Activated B cell treated with CpG ODN at 0.5 μM for 24 hours (primary cell): Measurements from ENCODE around the gene DNM1L. TPM values are rescaled to one million over a fixed set of nuclear protein-coding genes. Genes with fewer than 3 reads are reported as not detected.

ENCODE experiments used
- ATAC-seq: fragments of 200-7000 bp; cut with Tn5 transposase; one replicate; pipeline ENCODE4 v1.10.0; 2021; ENCODE audit warnings: low read depth, mild to moderate bottlenecking, moderate library complexity
- CTCF ChIA-PET: fragments of 350-600 bp; sonication (Branson Sonifier 250); formaldehyde crosslinking; loops from one replicate; lab custom pipeline; 2021; ENCODE audit warnings: antibody characterized with exemption; lab: Charles Lee
- POLR2A ChIA-PET: fragments of 350-600 bp; sonication (Branson Sonifier 250); formaldehyde crosslinking; loops from one replicate; lab custom pipeline; 2021; ENCODE audit warnings: antibody characterized with exemption; lab: Charles Lee
- DNase-seq: peaks from one replicate; pipeline ENCODE4 v3.0.0; 2022
- H3K27ac Mint-ChIP-seq: one replicate; pipeline ENCODE4 v1.8.0; 2020; ENCODE audit warnings: mixed read lengths
- H3K27me3 Mint-ChIP-seq: one replicate; pipeline ENCODE4 v1.8.0; 2021; ENCODE audit warnings: mixed read lengths
- H3K36me3 Mint-ChIP-seq: one replicate; pipeline ENCODE4 v1.8.0; 2021; ENCODE audit warnings: low read depth, mixed read lengths
- H3K4me1 Mint-ChIP-seq: one replicate; pipeline ENCODE4 v1.8.0; 2021; ENCODE audit warnings: mixed read lengths
- H3K4me3 Mint-ChIP-seq: one replicate; pipeline ENCODE4 v1.8.0; 2020; ENCODE audit warnings: mild to moderate bottlenecking, mixed read lengths
- H3K9me3 Mint-ChIP-seq: one replicate; pipeline ENCODE4 v1.8.0; 2020; ENCODE audit warnings: mixed read lengths
- CTCF ChIP-seq: fragments of 200-600 bp; IDR thresholded peaks from one replicate; pipeline ENCODE4 v1.8.0; 2022; ENCODE audit warnings: antibody characterized with exemption, mild to moderate bottlenecking
- intact Hi-C: fragments of 100-400 bp; cut with micrococcal nuclease; formaldehyde crosslinking; loops from one replicate; pipeline ENCODE4 v1.15.1; 2024
- total RNA-seq: library from RNA; stranded (reverse); gene quantifications from 2 replicates; pipeline ENCODE4 v1.2.3, GENCODE V29; 2022

The DNM1L gene
- total RNA-seq, 1 donor from 2014 or later = 83.1 TPM

GRCh38 chr12:32754111-32754510, 75.0 kb downstream of the DNM1L start:
- H3K36me3 Mint-ChIP-seq = peaks cover 47% of the 10 kb centered on the region
- peak overlapping the region; percentile 95 for H3K4me3 Mint-ChIP-seq
- no peak for TF ChIP-seq CTCF
- peak overlapping the region; percentile 68 for H3K27ac Mint-ChIP-seq
- ChIA-PET CTCF (interaction anchor here (0.9 to 3.4 kb wide), 3 partner anchors 82 to 387 kb away, joined by 4 to 43 read pairs (median 9); no protein-coding TSS in a partner anchor), POLR2A (interaction anchor here (0.7 to 1.9 kb wide), 5 partner anchors 12 to 1101 kb away, joined by 4 to 9 read pairs (median 5); partner anchors contain the start of gene AMN1)
- peaks cover 17% of the 10 kb centered on the region for H3K4me1 Mint-ChIP-seq
- DNase-seq = no peak
- intact Hi-C loops = loop anchor here (2.0 kb wide), 1 partner anchor 1999 kb away; the partner anchor contains the start of gene CAPRIN2
- no peaks in the 10 kb centered on the region for H3K9me3 Mint-ChIP-seq
- ATAC-seq = no peak
- H3K27me3 Mint-ChIP-seq = no peaks in the 10 kb centered on the region

GRCh38 chr12:32755051-32755653, 76.1 kb downstream of the DNM1L start:
- DNase-seq (peak; percentile 64), ATAC-seq (peak; percentile 65)
- H3K4me1 Mint-ChIP-seq = peaks cover 17% of the 10 kb centered on the region
- H3K27me3 Mint-ChIP-seq = no peaks in the 10 kb centered on the region
- H3K4me3 Mint-ChIP-seq = peak overlapping the region; percentile 95
- peaks cover 42% of the 10 kb centered on the region for H3K36me3 Mint-ChIP-seq
- intact Hi-C loops = loop anchor here (1.0 to 5.0 kb wide), 8 partner anchors 76 to 2000 kb away; partner anchors contain the start of genes CAPRIN2, DNM1L and SINHCAF
- ChIA-PET CTCF (interaction anchor here (0.7 to 3.5 kb wide), 15 partner anchors 10 to 1481 kb away, joined by 3 to 51 read pairs (median 4); partner anchors contain the start of gene ALG10), POLR2A (interaction anchor here (0.6 to 2.0 kb wide), 17 partner anchors 9 to 1429 kb away, joined by 3 to 77 read pairs (median 4); partner anchors contain the start of genes ALG10, DNM1L and SINHCAF)
- no peaks in the 10 kb centered on the region for H3K9me3 Mint-ChIP-seq
- H3K27ac Mint-ChIP-seq = peak overlapping the region; percentile 92
- peak; percentile 27 for TF ChIP-seq CTCF

- CTCF ChIA-PET = interaction anchor here (0.7 to 3.5 kb wide), 14 partner anchors 11 to 1482 kb away, joined by 3 to 51 read pairs (median 4); partner anchors contain the start of gene ALG10
- H3K4me3 Mint-ChIP-seq = peak within 1 kb of the TSS; percentile 95
- no peak for TF ChIP-seq CTCF
- H3K27me3 Mint-ChIP-seq = no peaks in the 10 kb centered on the region
- intact Hi-C loops = loop anchor here (1.0 to 5.0 kb wide), 10 partner anchors 77 to 2001 kb away; partner anchors contain the start of genes ALG10, CAPRIN2, DNM1L and SINHCAF
- peak within 1 kb of the TSS; percentile 92 for H3K27ac Mint-ChIP-seq
- POLR2A ChIA-PET = interaction anchor here (0.6 to 2.0 kb wide), 12 partner anchors 10 to 1430 kb away, joined by 3 to 77 read pairs (median 4); partner anchors contain the start of genes ALG10, DNM1L and SINHCAF
- peaks cover 17% of the 10 kb centered on the region for H3K4me1 Mint-ChIP-seq
- DNase-seq (peak; percentile 75), ATAC-seq (peak; percentile 87)
- no peaks in the 10 kb centered on the region for H3K9me3 Mint-ChIP-seq
- H3K36me3 Mint-ChIP-seq = peaks cover 35% of the 10 kb centered on the region
These were observed 76.8 kb downstream of the DNM1L start, which contains the start of gene YARS2 for GRCh38 chr12:32755654-32756475. Gene YARS2, minus strand, starts transcription at chr12:32755897. Its CDS starts 23 bp downstream, at chr12:32755874.

GRCh38 chr12:32756476-32757066, 77.5 kb downstream of the DNM1L start:
- intact Hi-C loops = loop anchor here (1.0 to 5.0 kb wide), 3 partner anchors 163 to 1366 kb away; partner anchors contain the start of gene ALG10
- ChIA-PET CTCF (interaction anchor here (1.3 to 3.5 kb wide), 5 partner anchors 94 to 1265 kb away, joined by 4 to 51 read pairs (median 16); partner anchors contain the start of gene ALG10), POLR2A (interaction anchor here (0.6 to 2.0 kb wide), 6 partner anchors 11 to 1266 kb away, joined by 3 to 77 read pairs (median 4); partner anchors contain the start of genes ALG10 and DNM1L)
- DNase-seq (no peak), ATAC-seq (no peak)
- no peaks in the 10 kb centered on the region for H3K9me3 Mint-ChIP-seq
- H3K4me3 Mint-ChIP-seq = peak overlapping the region; percentile 95
- H3K27ac Mint-ChIP-seq = peak overlapping the region; percentile 92
- H3K36me3 Mint-ChIP-seq = peaks cover 29% of the 10 kb centered on the region
- peaks cover 23% of the 10 kb centered on the region for H3K4me1 Mint-ChIP-seq
- TF ChIP-seq CTCF = no peak
- no peaks in the 10 kb centered on the region for H3K27me3 Mint-ChIP-seq
